Measurements from ENCODE around the gene RAB3GAP1.
"Not testable (repeated sequence)": the region's sequence is repeated elsewhere in the genome, so short reads cannot be mapped to it uniquely, and the experiment has no call there.

Gene RAB3GAP1

GRCh38 chr2:135097532-135098231 is 45.6 kb downstream of the RAB3GAP1 start:
- no peak for DNase-seq (ENCODE audit: low read depth)
- no peak overlapping the region for H3K4me3 ChIP-seq (ENCODE audit: low read depth, low read length)

- H3K4me3 ChIP-seq (ENCODE audit: low read depth, low read length): no peak overlapping the region
- no peak for DNase-seq (ENCODE audit: low read depth)
Observed at GRCh38 chr2:135099802-135100483, 47.9 kb downstream of the RAB3GAP1 start.

GRCh38 chr2:135103843-135104242 is 51.8 kb downstream of the RAB3GAP1 start:
- DNase-seq (ENCODE audit: low read depth): no peak
- no peak overlapping the region for H3K4me3 ChIP-seq (ENCODE audit: low read depth, low read length)

- not testable (repeated sequence) for H3K4me3 ChIP-seq (ENCODE audit: low read depth, low read length); DNase-seq (ENCODE audit: low read depth)
Observed at GRCh38 chr2:135105513-135106316, 53.6 kb downstream of the RAB3GAP1 start.

DNA sequence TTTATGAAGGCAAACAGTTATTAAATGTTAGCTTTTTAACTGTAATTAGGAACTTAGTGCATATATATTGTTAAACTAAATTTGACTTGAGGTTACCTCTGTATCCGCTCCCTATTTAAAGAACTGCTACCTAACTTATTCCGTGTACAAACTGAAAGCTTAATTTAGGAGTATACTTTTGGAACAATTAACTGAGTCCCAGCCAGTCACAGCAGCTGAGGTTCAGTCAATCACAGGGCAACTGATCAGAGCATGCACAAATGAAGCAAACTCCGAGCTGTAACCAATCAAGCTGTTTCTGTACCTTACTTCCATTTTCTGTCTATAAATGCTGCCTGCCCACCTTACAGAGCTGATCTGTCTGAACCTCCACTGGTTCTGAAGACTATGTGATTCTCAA is 61.2 kb downstream of the RAB3GAP1 start:
- no peak for DNase-seq (ENCODE audit: low read depth)
- H3K4me3 ChIP-seq (ENCODE audit: low read depth, low read length): no peak overlapping the region

- H3K4me3 ChIP-seq (ENCODE audit: low read depth, low read length): no peak overlapping the region
- no peak for DNase-seq (ENCODE audit: low read depth)
Observed at GRCh38 chr2:135119582-135119981, 67.5 kb downstream of the RAB3GAP1 start.

DNA sequence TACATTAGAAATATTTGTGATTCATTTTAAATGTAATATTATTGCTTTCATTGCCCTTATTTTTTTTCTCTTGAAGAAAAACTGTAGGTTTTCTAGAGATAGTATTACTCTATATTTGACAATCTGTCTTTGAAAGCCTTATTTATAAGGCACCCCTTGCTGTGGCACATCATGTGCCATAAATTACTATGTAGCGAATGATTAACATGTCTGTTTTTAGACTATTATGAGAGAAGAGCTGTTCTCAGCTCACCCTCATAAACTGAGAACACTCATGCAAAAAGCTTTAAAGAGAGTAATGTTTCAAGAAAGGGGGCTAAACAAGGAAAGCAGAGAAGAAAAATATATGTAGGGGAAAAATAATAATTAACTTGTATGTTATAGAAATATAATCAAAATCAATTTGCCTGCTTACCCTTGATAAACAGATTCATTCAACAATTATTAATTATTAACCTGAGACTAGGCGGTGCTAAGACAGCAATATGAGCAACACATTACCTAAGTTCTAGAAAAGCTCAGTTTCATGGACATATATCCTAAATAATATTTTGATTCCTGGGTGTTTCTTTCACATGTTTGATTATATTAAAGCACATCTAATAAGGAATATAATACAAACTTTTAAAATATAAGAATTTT is 69.0 kb downstream of the RAB3GAP1 start:
- no peak for DNase-seq (ENCODE audit: low read depth)
- no peak overlapping the region for H3K4me3 ChIP-seq (ENCODE audit: low read depth, low read length)

DNA sequence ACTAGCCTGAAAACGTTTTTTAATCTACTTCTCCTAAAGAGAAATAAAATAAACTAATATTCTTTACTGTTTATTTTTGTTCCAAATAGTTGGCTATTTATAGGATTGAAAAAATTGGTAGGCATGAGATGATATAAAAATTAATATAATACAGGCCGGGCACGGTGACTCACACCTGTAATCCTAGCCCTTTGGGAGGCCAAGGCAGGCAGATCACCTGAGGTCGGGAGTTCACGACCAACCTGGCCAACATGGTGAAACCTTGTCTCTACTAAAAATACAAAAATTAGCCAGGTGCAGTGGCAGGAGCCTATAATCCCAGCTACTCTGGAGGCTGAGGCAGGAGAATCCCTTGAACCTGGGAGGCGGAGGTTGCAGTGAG is 69.6 kb downstream of the RAB3GAP1 start:
- H3K4me3 ChIP-seq (ENCODE audit: low read depth, low read length); DNase-seq (ENCODE audit: low read depth): not testable (repeated sequence)

GRCh38 chr2:135124924-135125886 is 73.1 kb downstream of the RAB3GAP1 start:
- DNase-seq (ENCODE audit: low read depth): no peak
- H3K4me3 ChIP-seq (ENCODE audit: low read depth, low read length): no peak overlapping the region

GRCh38 chr2:135125940-135126339 is 73.8 kb downstream of the RAB3GAP1 start:
- no peak for DNase-seq (ENCODE audit: low read depth)
- H3K4me3 ChIP-seq (ENCODE audit: low read depth, low read length): no peak overlapping the region

- no peak overlapping the region for H3K4me3 ChIP-seq (ENCODE audit: low read depth, low read length)
- no peak for DNase-seq (ENCODE audit: low read depth)
Observed at GRCh38 chr2:135130751-135131150, 78.7 kb downstream of the RAB3GAP1 start.

DNA sequence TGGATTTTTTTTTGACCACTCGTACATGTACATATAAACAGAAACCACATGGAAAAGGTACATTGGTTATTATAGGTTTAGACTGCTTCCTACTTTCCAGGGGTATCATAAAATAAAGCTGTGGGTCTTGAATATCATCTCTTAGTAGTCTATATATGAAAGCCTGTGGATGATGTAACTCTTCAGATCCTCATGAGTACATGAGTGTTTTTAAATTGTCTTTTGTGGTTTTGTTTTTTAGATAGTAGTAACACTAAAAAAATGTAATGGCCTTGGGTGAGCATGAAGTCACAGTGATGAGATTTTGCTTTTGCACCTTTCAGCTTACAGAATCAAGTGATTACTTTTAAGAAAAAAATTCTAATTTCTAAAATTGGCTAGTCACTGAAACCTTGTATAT is 80.2 kb downstream of the RAB3GAP1 start:
- peak; percentile 20 for DNase-seq (ENCODE audit: low read depth)
- no peak overlapping the region for H3K4me3 ChIP-seq (ENCODE audit: low read depth, low read length)

DNA sequence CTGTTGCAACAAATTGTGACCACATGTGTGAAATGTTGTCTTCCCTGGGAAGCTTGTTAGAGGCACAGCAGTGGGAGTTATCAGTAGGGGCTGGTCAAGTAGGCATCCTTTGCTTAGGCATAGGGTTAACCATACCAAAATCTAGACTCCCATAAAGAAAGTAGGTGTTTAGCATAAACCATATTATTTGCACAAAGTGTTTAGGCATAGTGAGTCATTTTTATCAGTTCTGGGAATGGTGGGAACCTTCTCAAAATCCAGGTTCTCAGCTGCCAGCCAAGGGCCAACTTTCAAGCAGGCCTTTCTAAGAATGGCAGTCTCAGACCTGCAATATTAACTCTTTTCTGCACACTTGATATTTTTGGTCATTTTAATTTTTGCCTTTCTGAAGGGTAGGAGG is 88.5 kb downstream of the RAB3GAP1 start:
- DNase-seq (ENCODE audit: low read depth): no peak
- H3K4me3 ChIP-seq (ENCODE audit: low read depth, low read length): no peak overlapping the region

- no peak for DNase-seq (ENCODE audit: low read depth)
- H3K4me3 ChIP-seq (ENCODE audit: low read depth, low read length): no peak overlapping the region
Observed at GRCh38 chr2:135142323-135142722, 90.2 kb downstream of the RAB3GAP1 start.

DNA sequence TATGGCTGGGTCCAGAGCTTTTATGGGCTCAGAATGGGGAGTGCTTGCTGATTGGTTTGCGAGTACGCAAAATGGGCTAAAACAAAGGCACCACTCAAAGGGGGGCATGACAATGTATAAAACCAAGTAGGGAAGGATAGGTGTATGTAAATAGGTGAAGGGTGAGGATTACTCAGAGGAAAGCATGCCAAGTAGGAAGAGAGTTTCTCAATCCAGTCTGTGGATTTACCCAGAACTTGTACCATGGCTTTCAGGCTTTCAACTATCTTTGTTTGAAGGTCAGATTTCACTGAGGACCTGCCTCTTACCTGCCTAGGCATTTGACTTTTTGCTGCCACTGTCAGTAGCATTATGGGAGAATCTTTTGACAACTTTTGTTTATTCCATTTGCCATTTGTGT is 92.3 kb downstream of the RAB3GAP1 start:
- no peak for DNase-seq (ENCODE audit: low read depth)
- H3K4me3 ChIP-seq (ENCODE audit: low read depth, low read length): no peak overlapping the region

GRCh38 chr2:135149251-135149650 is 97.2 kb downstream of the RAB3GAP1 start:
- peak; percentile 23 for DNase-seq (ENCODE audit: low read depth)
- H3K4me3 ChIP-seq (ENCODE audit: low read depth, low read length): no peak overlapping the region

DNA sequence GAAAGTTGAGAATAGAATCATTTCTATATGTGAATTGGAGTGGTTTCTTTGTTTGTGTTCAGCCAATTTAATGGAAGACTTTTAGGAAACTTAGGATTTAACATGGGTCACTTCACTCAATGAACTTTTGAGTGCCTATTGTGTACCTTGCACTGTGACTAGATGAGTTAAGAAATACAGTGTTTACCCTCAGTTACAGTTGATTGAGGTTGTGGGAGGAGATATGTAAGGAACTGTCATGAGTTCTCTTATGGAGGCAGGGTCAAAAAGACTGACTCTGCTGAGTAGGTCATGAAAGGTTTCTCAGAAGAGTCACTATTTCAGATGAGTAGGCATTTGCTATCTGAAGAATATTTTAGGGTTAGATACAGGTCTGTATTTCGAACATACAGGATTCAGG is 98.6 kb downstream of the RAB3GAP1 start:
- no peak overlapping the region for H3K4me3 ChIP-seq (ENCODE audit: low read depth, low read length)
- DNase-seq (ENCODE audit: low read depth): no peak

DNA sequence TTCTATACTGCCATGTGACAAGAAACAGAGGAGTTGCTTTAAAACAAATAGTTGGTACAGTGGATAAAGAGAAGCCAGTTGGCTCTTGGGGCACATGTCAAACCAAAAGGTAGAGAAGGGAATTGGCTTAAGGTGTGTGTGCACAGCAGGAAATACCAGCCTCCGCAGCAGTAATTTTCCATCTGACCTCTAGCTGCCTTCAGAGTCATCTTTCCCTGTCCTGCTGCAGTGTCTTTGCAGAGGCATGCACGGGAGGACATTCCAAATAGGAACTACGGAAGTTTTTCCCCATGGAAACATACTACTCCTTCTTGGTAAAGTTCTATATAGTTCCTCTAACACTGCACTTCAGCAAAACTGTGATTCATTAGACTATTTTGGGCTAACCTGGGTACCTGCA is 99.5 kb downstream of the RAB3GAP1 start:
- no peak for DNase-seq (ENCODE audit: low read depth)

DNA sequence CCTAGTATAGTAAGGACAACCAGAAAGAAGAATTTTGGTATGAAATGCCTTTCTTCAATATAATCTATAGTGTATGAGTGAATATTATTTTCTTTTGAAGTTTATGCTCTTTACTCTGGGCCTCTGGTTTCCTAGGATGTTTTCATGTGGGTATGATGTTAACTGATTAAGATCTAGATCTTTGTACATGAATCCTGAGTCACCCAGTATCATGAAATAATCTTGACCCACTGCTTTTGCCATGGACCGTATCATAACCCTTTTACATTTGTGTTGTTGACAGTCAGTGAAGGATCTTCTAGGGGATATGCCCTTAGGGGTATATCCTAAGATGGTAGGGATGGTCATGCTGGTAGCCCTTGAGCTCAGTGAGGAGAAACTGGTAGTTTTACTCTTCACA is 100.3 kb downstream of the RAB3GAP1 start:
- no peak overlapping the region for H3K4me3 ChIP-seq (ENCODE audit: low read depth, low read length)
- no peak for DNase-seq (ENCODE audit: low read depth)

More for the DNA sequence above, 99.5 kb downstream of the RAB3GAP1 start:
- no peak overlapping the region for H3K4me3 ChIP-seq (ENCODE audit: low read depth, low read length)
